ENCODE data around the gene IGSF3.

Gene IGSF3

GRCh38 chr1:116678732-116679090 is 11.2 kb upstream of the IGSF3 start:
- no peak for DNase-seq (ENCODE audit: low read depth)
- no peak overlapping the region for H3K4me3 ChIP-seq (ENCODE audit: low read depth, low read length)
- TF ChIP-seq CTCF (IDR thresholded peaks at IDR 0.05; ENCODE audit: low read depth, low read length) (no peak), MAX (IDR thresholded peaks at IDR 0.05; ENCODE audit: low read depth, low read length) (no peak), MYC (IDR thresholded peaks at IDR 0.05; ENCODE audit: low read depth, low read length) (no peak), POLR2A (IDR thresholded peaks at IDR 0.05; ENCODE audit: extremely low read depth, insufficient read length) (no peak)

DNA sequence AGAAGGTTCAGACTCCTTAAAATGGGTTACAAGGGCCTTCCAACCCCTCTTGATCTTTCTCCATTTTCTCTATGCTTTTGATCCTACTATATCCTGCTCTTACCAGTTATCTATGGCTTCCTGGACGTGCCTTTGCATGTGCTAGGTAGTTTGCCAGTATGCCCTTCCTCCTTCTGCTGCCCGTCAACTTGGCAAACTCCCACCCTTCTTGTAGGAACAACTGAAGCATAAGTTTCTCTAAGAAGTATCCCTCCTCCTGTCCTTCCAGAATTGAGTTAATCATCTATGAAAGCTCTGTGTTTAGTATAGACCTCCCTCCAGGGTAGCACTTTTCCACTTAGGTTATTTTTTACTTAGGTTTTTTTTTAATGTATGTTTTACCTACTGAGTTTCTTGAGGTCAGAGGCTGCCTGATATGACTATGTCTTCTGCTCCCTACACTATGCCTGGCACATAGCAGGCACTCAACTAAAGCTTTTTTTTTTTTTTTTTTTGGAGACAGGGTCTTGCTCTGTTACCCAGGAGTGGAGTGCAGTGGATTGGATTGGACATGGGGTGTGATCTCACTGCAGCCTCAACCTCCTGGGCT is 10.0 kb upstream of the IGSF3 start:
- no peak for TF ChIP-seq MAX (IDR thresholded peaks at IDR 0.05; ENCODE audit: low read depth, low read length)
- no peak overlapping the region for H3K4me3 ChIP-seq (ENCODE audit: low read depth, low read length)
- DNase-seq (ENCODE audit: low read depth) = no peak

GRCh38 chr1:116676291-116676690 is 8.8 kb upstream of the IGSF3 start:
- no peak for DNase-seq (ENCODE audit: low read depth)
- TF ChIP-seq CTCF (IDR thresholded peaks at IDR 0.05; ENCODE audit: low read depth, low read length) (no peak), MAX (IDR thresholded peaks at IDR 0.05; ENCODE audit: low read depth, low read length) (no peak), POLR2A (IDR thresholded peaks at IDR 0.05; ENCODE audit: extremely low read depth, insufficient read length) (no peak), MYC (IDR thresholded peaks at IDR 0.05; ENCODE audit: low read depth, low read length) (no peak)
- no peak overlapping the region for H3K4me3 ChIP-seq (ENCODE audit: low read depth, low read length)

DNA sequence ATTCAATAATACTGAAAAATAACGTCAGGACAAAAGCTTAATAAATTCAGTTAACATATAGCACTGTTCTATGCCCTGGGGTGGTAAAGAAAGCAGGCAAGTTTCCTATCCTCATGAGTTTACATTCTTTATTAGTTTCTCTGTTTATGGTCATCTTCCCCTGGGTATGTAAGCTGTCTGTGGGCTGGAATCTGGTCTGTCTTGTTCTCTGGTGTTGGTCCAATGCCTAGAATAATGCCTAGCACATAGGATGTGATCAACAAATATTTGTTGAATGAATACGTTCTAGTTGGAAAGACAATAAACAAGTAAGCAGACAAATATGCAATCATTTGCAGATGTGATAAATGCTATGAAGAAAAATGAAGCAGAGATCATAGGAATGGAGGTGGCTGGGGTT is 7.2 kb upstream of the IGSF3 start:
- no peak overlapping the region for H3K4me3 ChIP-seq (ENCODE audit: low read depth, low read length)
- TF ChIP-seq MYC (IDR thresholded peaks at IDR 0.05; ENCODE audit: low read depth, low read length) (no peak), MAX (IDR thresholded peaks at IDR 0.05; ENCODE audit: low read depth, low read length) (no peak), POLR2A (IDR thresholded peaks at IDR 0.05; ENCODE audit: extremely low read depth, insufficient read length) (no peak), CTCF (IDR thresholded peaks at IDR 0.05; ENCODE audit: low read depth, low read length) (no peak)
- no peak for DNase-seq (ENCODE audit: low read depth)

DNA sequence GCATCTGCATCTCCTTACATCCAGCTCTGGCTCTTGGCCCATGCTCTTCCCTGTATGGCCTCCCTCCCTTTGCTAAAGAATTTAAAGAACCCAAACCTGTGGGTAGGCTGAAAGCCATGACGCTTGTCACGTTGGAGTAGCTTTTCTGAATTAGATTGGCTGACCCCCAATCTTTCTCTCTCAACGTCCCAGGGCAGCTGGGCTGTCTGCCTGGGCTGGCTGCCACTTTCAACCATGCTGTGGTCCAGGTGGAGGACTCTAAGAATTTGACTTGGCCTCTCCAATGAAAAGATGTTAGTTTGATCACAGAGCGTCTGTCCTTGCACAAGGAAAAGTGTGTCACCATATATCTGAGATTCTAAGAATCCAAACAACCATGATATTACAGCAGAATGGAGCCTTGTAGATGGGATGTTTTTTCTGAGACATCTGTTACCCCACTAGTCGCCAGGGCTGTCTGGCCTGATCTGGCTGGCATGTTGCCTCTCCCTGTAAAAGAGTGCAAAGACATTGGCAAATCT is 6.5 kb upstream of the IGSF3 start:
- TF ChIP-seq POLR2A (IDR thresholded peaks at IDR 0.05; ENCODE audit: extremely low read depth, insufficient read length) (no peak), MYC (IDR thresholded peaks at IDR 0.05; ENCODE audit: low read depth, low read length) (no peak)
- DNase-seq (ENCODE audit: low read depth) = no peak
- no peak overlapping the region for H3K4me3 ChIP-seq (ENCODE audit: low read depth, low read length)

DNA sequence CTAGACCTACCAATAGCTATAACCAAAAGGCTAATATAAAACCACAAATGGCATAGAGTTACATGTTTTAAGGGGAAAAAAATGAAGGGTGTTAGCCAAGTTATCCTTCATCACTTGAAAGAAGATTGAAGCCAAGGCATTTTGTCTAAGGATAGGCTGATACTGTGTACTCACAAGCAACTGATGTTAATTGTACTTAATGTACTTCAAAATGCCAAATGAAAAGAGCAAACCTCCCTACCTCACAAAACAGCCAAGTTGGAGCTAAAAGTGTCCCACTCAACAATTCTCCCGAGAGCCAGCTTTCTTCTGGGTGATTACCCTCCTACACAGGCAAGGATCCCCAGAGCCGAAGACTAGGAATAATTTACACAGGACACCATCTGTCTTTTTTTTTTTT is 4.4 kb upstream of the IGSF3 start:
- no peak overlapping the region for H3K4me3 ChIP-seq (ENCODE audit: low read depth, low read length)
- TF ChIP-seq POLR2A (IDR thresholded peaks at IDR 0.05; ENCODE audit: extremely low read depth, insufficient read length) = no peak
- no peak for TF ChIP-seq MYC (IDR thresholded peaks at IDR 0.05; ENCODE audit: low read depth, low read length)
- no peak for TF ChIP-seq CTCF (IDR thresholded peaks at IDR 0.05; ENCODE audit: low read depth, low read length)
- TF ChIP-seq MAX (IDR thresholded peaks at IDR 0.05; ENCODE audit: low read depth, low read length) = no peak
- no peak for DNase-seq (ENCODE audit: low read depth)
